Suprapubic skin (tissue), 4 donors: Measurements from ENCODE around the gene BORCS6.

Source experiments
- CTCF ChIP-seq, 2 donors: fragments of 200-600 bp in 1 of 2; fragments of 450-650 bp in 1 of 2; sonication (generic) in 1 of 2; IDR thresholded peaks; one replicate each; pipeline ENCODE4 v1.5.1; 2016 to 2019; ENCODE audit warnings: antibody characterized with exemption in 2 of 2, mild to moderate bottlenecking in 1 of 2, moderate library complexity in 1 of 2
- POLR2A ChIP-seq, 2 donors: fragments of 450-650 bp; IDR thresholded peaks; one replicate each; pipeline ENCODE4 v1.6.1; 2017; ENCODE audit warnings: antibody characterized with exemption in 2 of 2, mild to moderate bottlenecking in 2 of 2, moderate library complexity in 2 of 2
- POLR2AphosphoS5 ChIP-seq, 3 donors: sonication (generic); formaldehyde crosslinking; IDR thresholded peaks; one replicate each; pipeline ENCODE4 v1.6.1; 2017; ENCODE audit warnings: antibody characterized with exemption in 3 of 3

- no peak for TF ChIP-seq CTCF (IDR thresholded peaks at IDR 0.05)
- TF ChIP-seq POLR2A (IDR thresholded peaks at IDR 0.05) = no peak
- no peak for TF ChIP-seq POLR2AphosphoS5 (IDR thresholded peaks at IDR 0.05)
Observed at GRCh38 chr17:8160224-8160577, 29.8 kb downstream of the BORCS6 start.
